ENCODE measurements around the gene C19orf81.
A peak's percentile ranks its signal among the peaks of the same experiment; 100 is the strongest.

DNA sequence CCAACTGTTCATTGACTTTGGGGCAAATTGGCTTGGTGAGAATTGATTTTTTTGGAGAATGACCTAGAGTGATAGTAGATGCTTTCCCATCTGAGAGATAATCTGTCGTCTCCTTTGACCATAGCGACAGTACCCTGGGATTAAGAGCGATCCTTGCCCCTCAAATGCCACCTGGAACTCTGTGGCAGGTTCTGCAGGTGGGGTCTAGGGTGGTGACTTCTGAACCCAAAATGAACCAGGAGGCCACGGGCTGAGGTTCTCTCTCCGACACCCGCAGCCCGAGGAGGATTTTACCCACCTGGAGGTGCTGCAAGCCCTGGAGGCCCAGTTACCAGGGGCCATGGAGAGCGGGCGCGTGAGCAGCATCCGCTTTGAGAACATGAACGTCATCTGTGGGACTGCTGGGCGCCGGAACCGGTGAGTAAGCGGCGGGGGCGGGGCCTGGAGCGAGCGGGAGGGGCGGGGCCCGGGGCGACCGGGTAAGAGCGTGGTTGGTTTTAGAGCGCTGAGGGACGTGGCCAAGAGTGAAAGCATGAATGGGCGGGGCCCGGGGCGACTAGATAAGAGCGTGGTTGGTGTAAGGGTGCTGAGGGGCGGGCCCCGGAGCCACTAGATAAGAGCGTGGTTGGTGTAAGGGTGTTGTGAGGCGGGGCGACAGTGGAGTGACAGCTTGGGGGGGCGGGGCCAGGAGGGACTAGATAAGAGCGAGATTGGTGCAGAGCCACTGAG lies 8.6 kb downstream of the C19orf81 start:
- TF ChIP-seq, protein P1, sequence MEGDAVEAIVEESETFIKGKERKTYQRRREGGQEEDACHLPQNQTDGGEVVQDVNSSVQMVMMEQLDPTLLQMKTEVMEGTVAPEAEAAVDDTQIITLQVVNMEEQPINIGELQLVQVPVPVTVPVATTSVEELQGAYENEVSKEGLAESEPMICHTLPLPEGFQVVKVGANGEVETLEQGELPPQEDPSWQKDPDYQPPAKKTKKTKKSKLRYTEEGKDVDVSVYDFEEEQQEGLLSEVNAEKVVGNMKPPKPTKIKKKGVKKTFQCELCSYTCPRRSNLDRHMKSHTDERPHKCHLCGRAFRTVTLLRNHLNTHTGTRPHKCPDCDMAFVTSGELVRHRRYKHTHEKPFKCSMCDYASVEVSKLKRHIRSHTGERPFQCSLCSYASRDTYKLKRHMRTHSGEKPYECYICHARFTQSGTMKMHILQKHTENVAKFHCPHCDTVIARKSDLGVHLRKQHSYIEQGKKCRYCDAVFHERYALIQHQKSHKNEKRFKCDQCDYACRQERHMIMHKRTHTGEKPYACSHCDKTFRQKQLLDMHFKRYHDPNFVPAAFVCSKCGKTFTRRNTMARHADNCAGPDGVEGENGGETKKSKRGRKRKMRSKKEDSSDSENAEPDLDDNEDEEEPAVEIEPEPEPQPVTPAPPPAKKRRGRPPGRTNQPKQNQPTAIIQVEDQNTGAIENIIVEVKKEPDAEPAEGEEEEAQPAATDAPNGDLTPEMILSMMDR (IDR thresholded peaks at IDR 0.05; ENCODE audit: low read depth, low read length), result no peak
- TF ChIP-seq POLR2A (IDR thresholded peaks at IDR 0.05; ENCODE audit: extremely low read depth, insufficient read length), result peak; percentile 63

Data from NB4 (cell line).